ENCODE measurements around the gene FRAS1.

FRAS1 gene

DNA sequence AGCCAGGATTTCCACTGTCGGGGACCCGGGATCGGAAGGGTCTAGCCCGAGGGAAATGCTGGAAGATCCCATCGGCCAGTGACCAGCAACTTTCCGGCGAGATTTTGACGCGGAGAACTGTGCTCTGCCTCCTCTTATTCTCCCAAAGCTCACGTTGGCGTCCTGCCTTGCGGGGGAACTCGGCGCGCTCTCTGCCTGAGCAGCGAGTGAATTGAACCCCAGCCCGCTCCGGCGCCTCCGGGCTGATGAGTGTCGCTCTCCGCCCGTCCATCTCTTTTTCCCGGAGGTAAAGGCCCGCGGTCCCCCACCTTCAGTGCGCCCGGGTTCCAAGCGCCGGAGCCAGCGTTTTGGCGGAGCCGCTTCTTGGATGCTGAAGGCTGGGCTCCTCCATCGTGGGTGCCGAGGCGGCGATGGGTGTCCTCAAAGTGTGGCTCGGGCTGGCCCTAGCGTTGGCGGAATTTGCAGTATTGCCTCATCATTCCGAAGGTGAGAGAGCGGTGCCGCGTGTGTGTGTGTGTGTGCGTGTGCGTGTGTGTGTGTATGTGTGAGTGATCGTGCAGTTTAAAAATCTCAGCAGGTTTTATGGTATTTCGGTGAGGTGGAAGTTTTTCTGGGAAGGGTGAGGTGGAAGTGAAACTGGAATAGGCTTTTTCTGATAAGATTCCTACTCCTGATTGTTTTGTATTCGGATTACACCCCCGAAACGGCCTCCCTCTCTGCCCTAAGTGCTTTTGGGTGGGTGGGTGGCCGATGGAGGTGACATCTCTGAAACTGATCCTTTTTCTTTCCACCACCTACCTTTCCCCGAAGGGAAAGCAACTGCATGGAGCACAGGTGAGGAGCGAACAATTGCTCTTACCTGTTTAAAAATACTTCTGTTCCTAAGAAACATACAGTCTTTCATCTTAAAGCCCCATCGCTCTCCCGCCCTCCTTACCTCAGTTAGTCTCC lies 752 bp downstream of the FRAS1 start:
- peaks cover 28% of the 10 kb centered on the region for H3K4me1 Mint-ChIP-seq
- H3K4me3 Mint-ChIP-seq: peak overlapping the region; percentile 96 to 97 (median 97)
- TF ChIP-seq, protein P1, sequence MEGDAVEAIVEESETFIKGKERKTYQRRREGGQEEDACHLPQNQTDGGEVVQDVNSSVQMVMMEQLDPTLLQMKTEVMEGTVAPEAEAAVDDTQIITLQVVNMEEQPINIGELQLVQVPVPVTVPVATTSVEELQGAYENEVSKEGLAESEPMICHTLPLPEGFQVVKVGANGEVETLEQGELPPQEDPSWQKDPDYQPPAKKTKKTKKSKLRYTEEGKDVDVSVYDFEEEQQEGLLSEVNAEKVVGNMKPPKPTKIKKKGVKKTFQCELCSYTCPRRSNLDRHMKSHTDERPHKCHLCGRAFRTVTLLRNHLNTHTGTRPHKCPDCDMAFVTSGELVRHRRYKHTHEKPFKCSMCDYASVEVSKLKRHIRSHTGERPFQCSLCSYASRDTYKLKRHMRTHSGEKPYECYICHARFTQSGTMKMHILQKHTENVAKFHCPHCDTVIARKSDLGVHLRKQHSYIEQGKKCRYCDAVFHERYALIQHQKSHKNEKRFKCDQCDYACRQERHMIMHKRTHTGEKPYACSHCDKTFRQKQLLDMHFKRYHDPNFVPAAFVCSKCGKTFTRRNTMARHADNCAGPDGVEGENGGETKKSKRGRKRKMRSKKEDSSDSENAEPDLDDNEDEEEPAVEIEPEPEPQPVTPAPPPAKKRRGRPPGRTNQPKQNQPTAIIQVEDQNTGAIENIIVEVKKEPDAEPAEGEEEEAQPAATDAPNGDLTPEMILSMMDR (IDR thresholded peaks at IDR 0.05; ENCODE audit: unreplicated experiment in 3 of 3): peak in 1 of 3 experiments; percentile 4
- H3K9me3 Mint-ChIP-seq: no peaks in the 10 kb centered on the region
- no peaks in the 10 kb centered on the region for H3K36me3 Mint-ChIP-seq (ENCODE audit: low read depth)
- peaks cover 7% of the 10 kb centered on the region for H3K27me3 Mint-ChIP-seq (ENCODE audit: low read depth)
- peak overlapping the region; percentile 64 to 93 (median 92) for H3K27ac Mint-ChIP-seq

DNA sequence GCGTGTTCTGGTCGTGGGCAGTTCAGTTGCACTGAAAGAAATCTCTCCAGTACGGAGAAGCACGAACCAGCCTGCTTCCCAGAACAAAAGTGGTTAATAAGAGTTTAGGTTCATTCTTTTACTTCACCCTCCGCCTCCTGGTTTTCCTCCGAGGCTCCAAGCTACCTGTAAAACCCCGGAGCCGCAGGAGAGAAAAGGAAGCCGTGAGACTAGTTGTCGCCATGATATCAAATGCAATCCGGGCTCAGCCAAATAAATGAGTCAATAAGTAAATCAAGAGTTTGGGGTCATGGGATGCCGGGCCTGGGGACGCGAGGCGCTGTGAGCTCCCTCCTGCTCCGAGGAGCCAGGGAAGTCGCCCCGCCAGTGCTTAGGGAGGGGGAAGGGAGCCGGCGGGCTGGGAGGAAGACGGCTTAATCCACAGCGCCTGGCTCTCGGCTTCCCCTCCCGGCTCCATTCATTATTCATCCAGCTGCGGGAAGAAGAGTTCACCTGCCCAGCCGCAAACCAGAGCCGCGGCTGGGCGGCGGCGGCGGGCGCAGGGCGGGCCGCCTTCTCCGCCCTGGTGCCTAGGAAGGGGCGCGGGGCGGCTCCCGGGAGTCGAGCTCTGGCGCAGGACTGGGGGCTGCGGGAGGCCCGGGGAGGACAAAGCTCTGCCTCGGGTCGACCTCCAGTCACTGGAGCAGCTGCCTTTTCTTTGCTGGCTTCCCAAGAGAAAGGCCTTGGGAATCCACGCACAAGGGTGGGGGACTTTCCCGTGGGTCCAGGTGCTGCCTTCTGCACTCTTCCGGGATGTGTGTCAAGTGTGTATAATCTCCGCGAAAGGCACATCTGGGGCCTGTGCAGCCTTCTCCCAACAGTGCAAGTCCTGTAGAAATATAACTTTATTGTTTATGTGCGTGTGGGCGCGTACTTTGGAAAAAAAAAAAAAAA lies 1.7 kb downstream of the FRAS1 start:
- Mint-ChIP-seq H3K27ac (peak overlapping the region; percentile 64 to 93 (median 92)), H3K4me1 (peaks cover 31% of the 10 kb centered on the region), H3K27me3 (ENCODE audit: low read depth) (peaks cover 7% of the 10 kb centered on the region), H3K9me3 (no peaks in the 10 kb centered on the region), H3K4me3 (peak overlapping the region; percentile 96 to 97 (median 97)), H3K36me3 (ENCODE audit: low read depth) (no peaks in the 10 kb centered on the region)
- TF ChIP-seq, protein P1 (IDR thresholded peaks at IDR 0.05; ENCODE audit: unreplicated experiment in 3 of 3): no peak

DNA sequence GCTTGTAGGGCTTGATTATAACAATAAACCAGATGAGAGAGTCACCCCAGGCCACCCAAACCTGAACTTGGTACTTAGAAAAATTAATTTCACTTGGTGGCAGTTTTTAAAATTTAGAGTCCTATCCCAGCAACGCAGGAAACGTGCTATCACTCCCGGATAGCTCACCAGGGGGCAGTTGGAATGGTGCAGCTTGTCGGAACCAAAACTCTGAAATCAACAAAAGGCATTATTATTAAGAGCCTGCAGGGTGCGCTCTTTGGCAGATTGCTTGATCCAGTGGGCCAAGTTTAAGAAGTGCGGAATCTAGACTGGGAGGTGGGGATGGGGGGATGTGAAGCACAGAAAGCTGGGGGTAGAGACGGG lies 2.4 kb downstream of the FRAS1 start:
- Mint-ChIP-seq H3K27me3 (ENCODE audit: low read depth) (peaks cover 6% of the 10 kb centered on the region), H3K4me1 (peaks cover 31% of the 10 kb centered on the region), H3K36me3 (ENCODE audit: low read depth) (no peaks in the 10 kb centered on the region), H3K9me3 (no peaks in the 10 kb centered on the region), H3K4me3 (peak overlapping the region; percentile 96 to 97 (median 97)), H3K27ac (peak overlapping the region; percentile 64 to 92 (median 81))
- TF ChIP-seq, protein P1 (IDR thresholded peaks at IDR 0.05; ENCODE audit: unreplicated experiment in 3 of 3): peak; percentile 60 to 76 (median 63)

DNA sequence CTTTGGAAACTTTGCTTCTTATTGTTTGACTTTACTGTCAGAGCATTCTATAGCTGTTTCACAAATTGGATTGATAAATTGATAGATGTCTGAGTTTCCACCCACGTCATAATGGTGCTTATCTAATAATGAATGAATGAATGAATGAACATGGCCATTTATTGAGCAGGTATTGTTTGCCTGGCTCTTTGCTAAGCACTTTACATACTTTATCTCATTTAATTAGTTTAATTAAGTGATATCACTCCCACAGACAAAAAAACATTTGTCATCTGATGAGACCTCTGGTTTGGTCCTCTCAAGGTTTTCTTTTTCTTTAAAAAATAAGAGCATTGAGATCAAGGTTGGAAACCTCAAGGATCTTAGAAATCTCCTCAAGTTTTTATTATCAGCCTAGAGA lies 2.8 kb downstream of the FRAS1 start:
- TF ChIP-seq, protein P1 (IDR thresholded peaks at IDR 0.05; ENCODE audit: unreplicated experiment in 3 of 3): no peak
- Mint-ChIP-seq H3K27me3 (ENCODE audit: low read depth) (peaks cover 4% of the 10 kb centered on the region), H3K27ac (peak overlapping the region; percentile 64 to 92 (median 81))

DNA sequence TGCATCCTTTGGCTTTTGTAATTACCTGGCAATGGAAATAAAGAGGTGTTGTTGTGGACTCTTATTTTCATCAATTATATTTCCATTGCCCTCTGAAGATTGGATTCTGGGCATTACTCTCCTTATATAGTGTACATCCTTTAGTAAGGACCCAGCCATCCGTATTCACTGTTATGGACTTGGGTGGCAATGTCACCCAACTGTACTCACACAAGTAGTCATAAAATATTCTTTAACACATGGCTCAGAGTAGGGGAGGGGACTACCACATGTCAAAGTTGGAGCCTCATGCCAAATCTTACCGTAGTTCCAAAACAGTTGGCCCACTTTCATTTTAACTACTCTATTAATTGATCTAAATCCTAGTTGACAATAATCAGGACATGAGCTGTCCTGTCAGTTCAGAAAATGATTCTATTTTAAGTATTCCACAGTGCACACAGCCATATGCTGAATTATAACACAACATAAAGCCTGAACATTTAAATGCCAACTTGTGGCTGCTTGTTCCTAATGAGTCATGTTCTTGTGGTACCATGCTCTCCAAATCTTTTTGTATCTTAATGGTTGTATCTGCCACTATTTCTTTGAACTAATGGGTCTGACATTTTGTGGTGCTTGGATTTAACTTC lies 4.9 kb downstream of the FRAS1 start:
- peak overlapping the region in 2 of 3 experiments; percentile 24 to 27 for H3K27ac Mint-ChIP-seq
- peaks cover 37% of the 10 kb centered on the region for H3K4me1 Mint-ChIP-seq
- H3K9me3 Mint-ChIP-seq: no peaks in the 10 kb centered on the region
- peak overlapping the region in 2 of 3 experiments; percentile 17 to 34 for H3K4me3 Mint-ChIP-seq
- peaks cover 8% of the 10 kb centered on the region for H3K36me3 Mint-ChIP-seq (ENCODE audit: low read depth)
- no peaks in the 10 kb centered on the region for H3K27me3 Mint-ChIP-seq (ENCODE audit: low read depth)
- TF ChIP-seq, protein P1 (IDR thresholded peaks at IDR 0.05; ENCODE audit: unreplicated experiment in 3 of 3): no peak

More for the DNA sequence above, 2.8 kb downstream of the FRAS1 start:
- Mint-ChIP-seq H3K36me3 (ENCODE audit: low read depth) (no peaks in the 10 kb centered on the region), H3K9me3 (no peaks in the 10 kb centered on the region), H3K4me3 (peak overlapping the region; percentile 96 to 97 (median 97)), H3K4me1 (peaks cover 31% of the 10 kb centered on the region)

Data from nephron (organoid).